Activated CD8-positive, alpha-beta T cell treated with anti-CD3 and anti-CD28 coated beads, Interleukin-2, amount 10 ng/mL, durations not matched to agents 7 days and 5 days (primary cell): Measurements from ENCODE around the gene PPP2R5E. TPM values are rescaled to one million over a fixed set of nuclear protein-coding genes. Genes with fewer than 3 reads are reported as not detected.
"Not testable (repeated sequence)": the region's sequence is repeated elsewhere in the genome, so short reads cannot be mapped to it uniquely, and the experiment has no call there.

ENCODE experiments used
- ATAC-seq: fragments of 150-1000 bp; cut with Tn5 transposase; one replicate; pipeline ENCODE4 v1.10.0; 2021; ENCODE audit warnings: moderate library complexity
- CTCF ChIA-PET: fragments of 350-600 bp; sonication (Branson Sonifier 250); formaldehyde crosslinking; loops from one replicate; lab custom pipeline; 2021; ENCODE audit warnings: antibody characterized with exemption; lab: Charles Lee
- POLR2A ChIA-PET: fragments of 350-600 bp; sonication (Branson Sonifier 250); formaldehyde crosslinking; loops from one replicate; lab custom pipeline; 2021; ENCODE audit warnings: antibody characterized with exemption; lab: Charles Lee
- DNase-seq: peaks from one replicate; pipeline ENCODE4 v3.0.0-alpha.2; 2020
- H3K27ac Mint-ChIP-seq: one replicate; pipeline ENCODE4 v1.8.0; 2021; ENCODE audit warnings: mild to moderate bottlenecking, mixed read lengths
- H3K27me3 Mint-ChIP-seq: one replicate; pipeline ENCODE4 v1.8.0; 2021; ENCODE audit warnings: low read depth, mixed read lengths
- H3K36me3 Mint-ChIP-seq: one replicate; pipeline ENCODE4 v1.8.0; 2021; ENCODE audit warnings: low read depth, mixed read lengths
- H3K4me1 Mint-ChIP-seq: one replicate; pipeline ENCODE4 v1.8.0; 2021; ENCODE audit warnings: low read depth, mixed read lengths
- H3K4me3 Mint-ChIP-seq: one replicate; pipeline ENCODE4 v1.8.0; 2021; ENCODE audit warnings: mild to moderate bottlenecking, mixed read lengths
- H3K9me3 Mint-ChIP-seq: one replicate; pipeline ENCODE4 v1.8.0; 2022; ENCODE audit warnings: mixed read lengths; ENCODE audit not compliant: insufficient read depth
- total RNA-seq, 2 experiments: library from RNA; stranded (reverse); gene quantifications; one replicate each; pipeline ENCODE4 v1.2.3, GENCODE V29; 2021

PPP2R5E gene
- total RNA-seq, 2 experiments from 2014 or later = 49.7 to 50.4 TPM

DNA sequence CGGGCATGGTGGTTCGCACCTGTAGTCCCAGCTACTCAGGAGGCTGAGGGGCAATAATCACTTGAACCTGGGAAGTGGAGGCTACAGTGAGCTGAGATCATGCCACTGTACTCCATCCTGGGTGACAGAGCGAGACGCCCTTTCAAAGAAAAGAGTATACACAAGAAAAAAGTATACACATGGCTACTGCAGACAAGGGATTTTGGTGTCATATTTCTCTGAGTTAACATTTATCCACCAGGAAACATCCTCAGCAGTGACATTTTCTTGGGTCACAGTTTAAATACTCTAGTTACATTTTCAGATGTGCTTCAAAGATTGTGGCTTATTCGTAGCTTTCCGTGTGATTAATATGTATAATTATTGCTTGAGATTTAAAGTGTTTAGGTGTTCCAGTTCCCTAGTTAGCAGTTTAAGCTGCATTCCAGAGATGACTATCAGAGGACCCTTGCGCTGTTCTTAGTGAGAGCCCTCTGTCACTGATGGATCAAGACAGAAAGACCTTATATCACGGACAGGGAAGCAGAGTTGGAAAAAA is 4.7 kb upstream of the PPP2R5E start:
- Mint-ChIP-seq H3K9me3 (no peaks in the 10 kb centered on the region), H3K27ac (no peak overlapping the region), H3K4me3 (no peak overlapping the region), H3K27me3 (peaks cover 4% of the 10 kb centered on the region), H3K36me3 (no peaks in the 10 kb centered on the region), H3K4me1 (peaks cover 12% of the 10 kb centered on the region)
- no peak for DNase-seq
- ChIA-PET POLR2A (no interaction called here), CTCF (interaction anchor here (1.0 kb wide), 1 partner anchor 168 kb away, joined by 5 read pairs; no protein-coding TSS in a partner anchor)
- no peak for ATAC-seq

DNA sequence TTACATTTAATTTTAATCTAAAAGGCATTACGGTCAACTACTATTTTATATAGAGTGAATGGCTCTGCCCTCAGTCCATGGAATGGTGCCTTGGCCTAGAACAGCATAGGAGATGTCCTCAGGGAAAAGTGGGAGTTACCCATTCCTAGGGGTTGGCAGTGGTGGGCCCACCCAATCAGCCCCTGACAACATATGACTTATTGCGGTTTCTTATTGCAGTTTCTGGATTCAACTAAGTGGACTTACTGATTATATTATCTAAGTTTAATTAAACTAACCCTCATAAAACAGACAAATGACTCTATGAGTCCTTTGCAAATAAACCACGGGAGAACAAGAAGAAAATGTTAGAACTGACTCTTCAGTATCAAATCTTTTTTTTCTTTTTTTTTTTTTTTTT is 2.3 kb upstream of the PPP2R5E start:
- Mint-ChIP-seq H3K9me3 (no peaks in the 10 kb centered on the region), H3K27me3 (peaks cover 3% of the 10 kb centered on the region), H3K4me3 (no peak overlapping the region), H3K36me3 (peaks cover 13% of the 10 kb centered on the region), H3K27ac (no peak overlapping the region), H3K4me1 (peaks cover 26% of the 10 kb centered on the region)
- CTCF ChIA-PET = no interaction called here
- DNase-seq (no peak), ATAC-seq (no peak)
- POLR2A ChIA-PET = no interaction called here

DNA sequence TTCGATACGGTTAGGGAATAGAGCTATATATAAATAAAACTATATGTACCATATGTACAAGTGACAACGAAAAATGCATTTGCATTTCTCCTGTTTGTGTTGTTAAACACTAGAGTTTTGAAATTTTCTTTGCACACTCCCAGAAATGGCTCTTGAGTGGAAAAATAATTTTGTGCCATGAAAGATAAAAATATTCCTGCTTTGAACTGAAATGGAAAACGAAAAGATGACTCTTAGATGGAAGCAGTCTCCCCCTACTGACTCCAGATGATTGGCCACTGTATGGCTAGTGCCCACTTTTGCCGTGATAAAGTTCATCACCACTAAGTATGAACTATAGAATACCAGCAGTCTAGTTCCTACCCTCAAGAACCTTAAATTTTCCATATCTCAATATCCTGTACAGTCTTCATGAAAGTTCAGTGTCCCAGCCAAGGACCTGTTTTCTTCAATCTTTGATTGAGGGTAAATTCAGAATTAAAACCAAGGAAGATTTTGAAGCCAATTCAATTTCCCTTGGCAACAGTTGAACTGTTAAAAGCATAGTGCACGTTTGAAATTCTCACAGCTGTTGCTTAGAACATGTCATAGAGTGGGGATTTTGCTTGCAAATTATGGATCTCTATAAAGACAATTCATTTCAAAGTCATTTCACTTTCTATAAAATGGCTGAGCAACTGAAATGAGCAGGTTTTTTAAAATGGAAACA is 1.6 kb upstream of the PPP2R5E start:
- no peak for DNase-seq
- Mint-ChIP-seq H3K36me3 (peaks cover 13% of the 10 kb centered on the region), H3K27ac (no peak overlapping the region), H3K4me1 (peaks cover 26% of the 10 kb centered on the region), H3K9me3 (no peaks in the 10 kb centered on the region), H3K4me3 (peak overlapping the region; percentile 91), H3K27me3 (peaks cover 3% of the 10 kb centered on the region)
- no peak for ATAC-seq
- ChIA-PET POLR2A (interaction anchor here (1.3 to 1.6 kb wide), 2 partner anchors 97 to 157 kb away, joined by 3 to 13 read pairs; partner anchors contain the start of gene WDR89), CTCF (interaction anchor here (1.3 to 4.6 kb wide), 2 partner anchors 43 to 155 kb away, joined by 3 to 33 read pairs; no protein-coding TSS in a partner anchor)

DNA sequence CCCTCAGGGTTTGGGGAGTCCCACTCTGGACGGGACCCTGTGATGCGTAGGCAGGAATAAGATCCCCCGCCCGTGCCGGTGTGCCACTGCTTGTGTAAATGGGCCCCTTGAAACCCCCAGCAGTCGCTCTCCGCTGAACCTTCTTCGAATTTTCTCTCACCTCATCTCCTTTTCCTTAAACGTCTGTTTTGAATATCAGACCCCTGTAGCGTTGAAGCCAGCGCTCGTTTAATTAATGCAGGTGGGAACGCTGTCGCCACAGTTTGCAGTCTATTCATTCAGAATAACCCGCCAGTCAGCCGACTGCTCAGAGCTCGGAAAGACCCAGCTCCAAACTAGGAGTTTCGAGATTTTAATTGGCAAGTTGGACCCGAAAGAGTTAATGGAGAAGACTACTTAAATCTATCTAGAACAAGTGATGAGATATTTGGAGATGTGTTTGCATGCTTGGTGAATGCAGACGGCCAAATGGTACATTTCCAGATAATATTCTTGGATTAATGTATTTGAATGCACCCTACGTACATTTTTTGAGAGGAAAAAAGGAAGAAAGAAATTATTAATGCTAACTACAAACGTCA is 739 bp upstream of the PPP2R5E start:
- Mint-ChIP-seq H3K27me3 (peaks cover 3% of the 10 kb centered on the region), H3K4me3 (peak overlapping the region; percentile 91), H3K4me1 (peaks cover 33% of the 10 kb centered on the region), H3K27ac (peak overlapping the region; percentile 82), H3K9me3 (no peaks in the 10 kb centered on the region), H3K36me3 (peaks cover 21% of the 10 kb centered on the region)
- ChIA-PET POLR2A (interaction anchor here (0.6 to 1.6 kb wide), 11 partner anchors 16 to 890 kb away, joined by 3 to 13 read pairs (median 4); partner anchors contain the start of gene WDR89), CTCF (interaction anchor here (1.1 to 4.6 kb wide), 4 partner anchors 19 to 226 kb away, joined by 3 to 33 read pairs (median 4); no protein-coding TSS in a partner anchor)
- DNase-seq (no peak), ATAC-seq (no peak)

DNA sequence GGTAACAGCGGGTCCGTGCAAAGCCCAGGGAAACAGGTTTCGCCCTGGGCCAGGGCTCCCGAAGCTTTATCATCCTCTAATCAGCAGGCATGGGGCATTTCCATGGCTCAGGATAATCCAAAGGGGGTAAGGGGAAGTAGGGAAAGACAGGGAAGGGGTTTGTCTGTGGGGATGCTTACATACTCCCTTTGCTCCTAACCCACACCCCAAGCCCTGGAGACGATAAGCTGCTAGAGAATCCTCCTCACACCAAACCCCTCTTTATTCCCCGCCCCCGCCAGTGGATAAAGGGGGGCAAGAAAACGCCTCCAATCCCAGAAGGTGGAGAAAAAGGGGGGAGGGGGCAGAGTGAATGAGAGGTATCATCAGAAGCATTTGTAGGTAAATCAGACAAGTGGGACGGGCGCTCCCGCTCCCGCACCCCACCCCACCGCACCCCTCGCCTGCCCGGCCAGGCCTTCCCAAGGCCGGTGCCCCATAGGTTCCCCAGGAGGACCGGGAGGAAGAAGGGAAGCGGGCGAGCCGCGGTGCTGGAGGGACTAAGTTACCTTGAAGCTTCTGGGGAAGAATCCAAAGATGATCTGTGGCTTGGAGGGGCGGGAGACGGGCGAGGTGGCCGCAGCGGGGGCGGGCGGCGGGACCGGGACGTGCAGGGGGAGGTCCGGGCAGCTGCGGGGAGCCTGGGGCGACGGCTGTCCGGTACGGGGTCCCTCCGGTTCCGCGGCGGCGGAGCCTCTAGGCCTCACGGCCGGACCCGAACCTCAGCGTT is 762 bp downstream of the PPP2R5E start:
- ATAC-seq (no peak), DNase-seq (peak; percentile 26)
- Mint-ChIP-seq H3K36me3 (peaks cover 27% of the 10 kb centered on the region), H3K9me3 (no peaks in the 10 kb centered on the region), H3K4me1 (peaks cover 33% of the 10 kb centered on the region), H3K27ac (peak overlapping the region; percentile 82), H3K4me3 (peak overlapping the region; percentile 91), H3K27me3 (peaks cover 2% of the 10 kb centered on the region)
- CTCF ChIA-PET = interaction anchor here (1.5 to 4.6 kb wide), 3 partner anchors 18 to 153 kb away, joined by 3 to 33 read pairs (median 4); no protein-coding TSS in a partner anchor
- POLR2A ChIA-PET = interaction anchor here (0.6 to 1.3 kb wide), 4 partner anchors 32 to 796 kb away, joined by 3 to 6 read pairs (median 4); no protein-coding TSS in a partner anchor

DNA sequence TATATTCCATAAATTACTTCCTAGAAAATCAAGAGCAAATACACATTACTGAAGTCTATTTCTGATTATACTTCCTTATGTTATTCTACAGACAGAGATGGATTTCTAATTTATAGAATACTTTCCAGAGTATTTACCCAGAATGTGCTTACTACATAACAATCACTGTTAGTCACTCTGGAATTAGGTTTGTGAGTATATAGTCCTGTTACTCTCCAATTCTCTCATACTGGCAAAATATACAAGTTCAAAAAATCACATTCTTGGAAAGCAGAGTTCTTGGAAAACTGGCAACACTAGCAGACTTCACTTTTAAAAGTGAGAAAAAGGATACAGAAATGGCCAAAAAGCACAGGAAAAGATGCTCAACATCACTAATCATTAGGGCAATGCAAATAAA is 7.3 kb downstream of the PPP2R5E start:
- no peaks in the 10 kb centered on the region for H3K27me3 Mint-ChIP-seq
- DNase-seq (no peak), ATAC-seq (no peak)
- ChIA-PET CTCF (no interaction called here), POLR2A (no interaction called here)
- peaks cover 17% of the 10 kb centered on the region for H3K4me1 Mint-ChIP-seq
- no peak overlapping the region for H3K27ac Mint-ChIP-seq
- H3K36me3 Mint-ChIP-seq = peaks cover 66% of the 10 kb centered on the region
- no peaks in the 10 kb centered on the region for H3K9me3 Mint-ChIP-seq
- H3K4me3 Mint-ChIP-seq = no peak overlapping the region

DNA sequence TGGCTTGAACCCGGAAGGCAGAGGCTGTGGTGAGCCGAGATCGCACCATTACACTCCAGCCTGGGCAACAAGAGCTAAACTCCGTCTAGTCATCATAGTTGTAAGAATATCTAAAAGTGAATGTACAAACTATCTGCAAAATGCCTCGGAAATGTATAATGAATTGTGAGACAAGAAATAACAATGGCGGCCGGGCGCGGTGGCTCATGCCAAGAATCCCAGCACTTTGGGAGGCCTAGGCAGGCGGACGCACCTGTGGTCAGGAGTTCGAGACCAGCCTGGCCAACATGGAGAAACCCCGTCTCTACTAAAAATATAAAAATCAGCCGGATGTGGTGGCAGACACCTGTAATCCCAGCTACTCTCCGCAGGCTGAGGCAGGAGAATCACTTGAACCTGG is 9.7 kb downstream of the PPP2R5E start:
- Mint-ChIP-seq H3K9me3 (no peaks in the 10 kb centered on the region), H3K27ac (no peak overlapping the region), H3K36me3 (peaks cover 62% of the 10 kb centered on the region), H3K4me3 (no peak overlapping the region), H3K4me1 (peaks cover 10% of the 10 kb centered on the region), H3K27me3 (no peaks in the 10 kb centered on the region)
- POLR2A ChIA-PET = no interaction called here
- ATAC-seq (no peak), DNase-seq (no peak)
- CTCF ChIA-PET = no interaction called here

DNA sequence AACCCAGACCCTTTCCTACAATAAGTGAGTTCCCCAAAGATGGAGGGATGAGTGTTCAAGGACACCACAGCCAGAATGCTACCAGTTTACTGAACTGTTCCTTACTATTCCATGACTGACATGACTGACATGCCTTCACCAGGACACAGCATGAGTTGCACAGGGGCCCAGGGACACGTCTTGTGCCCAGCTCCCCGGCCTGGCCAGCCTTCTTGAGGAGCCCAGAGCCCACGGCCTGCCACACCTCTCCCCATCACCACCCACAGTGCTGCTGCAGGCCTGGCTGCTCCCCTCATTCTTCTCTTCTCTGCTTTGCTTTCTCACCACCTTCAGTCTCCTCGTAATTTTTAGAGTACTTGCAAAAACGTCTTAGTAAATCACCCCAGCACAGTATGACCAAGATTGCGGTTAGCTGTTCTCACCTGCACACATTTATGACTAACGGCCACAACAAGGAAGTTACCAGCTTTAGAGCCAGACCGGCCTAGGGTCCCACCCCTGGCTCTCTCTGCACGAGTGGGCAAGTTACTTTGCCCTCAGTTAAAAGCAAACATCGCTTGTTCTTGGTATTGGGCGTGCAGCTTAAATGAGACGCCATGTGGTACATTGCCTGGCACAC is 18.5 kb downstream of the PPP2R5E start:
- Mint-ChIP-seq H3K27ac (peak overlapping the region; percentile 37), H3K4me1 (peaks cover 17% of the 10 kb centered on the region), H3K36me3 (peaks cover 33% of the 10 kb centered on the region), H3K27me3 (no peaks in the 10 kb centered on the region), H3K9me3 (no peaks in the 10 kb centered on the region), H3K4me3 (no peak overlapping the region)
- DNase-seq = peak; percentile 32
- ChIA-PET POLR2A (interaction anchor here (1.0 kb wide), 1 partner anchor 19 kb away, joined by 4 read pairs; the partner anchor contains the start of gene PPP2R5E), CTCF (interaction anchor here (1.1 to 2.0 kb wide), 2 partner anchors 15 to 19 kb away, joined by 3 to 4 read pairs; partner anchors contain the start of gene PPP2R5E)
- peak; percentile 76 for ATAC-seq

DNA sequence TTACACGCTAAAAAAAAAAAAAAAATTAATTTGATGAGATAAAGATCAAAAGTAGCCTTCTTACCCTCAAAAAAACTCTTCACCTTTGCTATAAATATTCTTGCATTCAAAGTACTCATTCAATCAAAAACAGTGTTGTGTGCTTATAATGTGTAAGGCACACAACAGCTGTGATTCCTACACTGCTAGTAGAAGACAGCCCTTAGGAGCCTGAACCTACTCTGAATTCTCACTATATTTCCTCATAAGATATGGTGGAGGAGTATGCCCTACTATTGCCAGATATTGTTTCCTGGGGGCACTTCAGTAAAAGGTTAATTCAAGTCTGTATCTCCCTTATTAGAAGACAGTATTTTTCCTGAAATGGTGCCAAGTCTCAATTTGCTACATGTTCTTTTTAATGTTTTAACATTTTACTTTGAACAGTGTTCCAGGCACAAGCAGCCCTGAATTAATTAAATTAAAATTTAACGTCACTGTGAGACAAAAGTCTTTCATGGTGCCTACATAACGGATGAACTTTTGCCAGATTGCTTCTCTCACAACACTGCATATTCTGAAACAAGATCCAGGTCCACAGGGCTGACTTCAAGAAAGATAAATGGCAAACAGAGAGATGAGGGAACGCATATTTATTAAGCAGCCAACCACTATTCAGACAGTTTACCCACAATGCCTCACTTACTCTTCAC is 19.3 kb downstream of the PPP2R5E start:
- H3K4me3 Mint-ChIP-seq = no peak overlapping the region
- POLR2A ChIA-PET = no interaction called here
- H3K9me3 Mint-ChIP-seq = no peaks in the 10 kb centered on the region

DNA sequence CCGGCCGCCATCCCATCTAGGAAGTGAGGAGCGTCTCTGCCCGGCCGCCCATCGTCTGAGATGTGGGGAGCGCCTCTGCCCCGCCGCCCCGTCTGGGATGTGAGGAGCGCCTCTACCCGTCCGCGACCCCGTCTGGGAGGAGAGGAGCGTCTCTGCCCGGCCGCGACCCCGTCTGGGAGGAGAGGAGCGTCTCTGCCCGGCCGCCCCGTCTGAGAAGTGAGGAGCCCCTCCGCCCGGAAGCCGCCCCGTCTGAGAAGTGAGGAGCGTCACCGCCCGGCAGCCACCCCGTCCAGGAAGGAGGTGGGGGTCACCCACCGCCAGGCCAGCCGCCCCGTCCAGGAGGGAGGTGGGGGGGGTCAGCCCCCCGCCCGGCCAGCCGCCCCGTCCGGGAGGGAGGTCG is 20.7 kb downstream of the PPP2R5E start:
- H3K9me3 Mint-ChIP-seq, CTCF ChIA-PET, ATAC-seq, H3K27ac Mint-ChIP-seq, H3K27me3 Mint-ChIP-seq, H3K4me3 Mint-ChIP-seq, DNase-seq, POLR2A ChIA-PET: not testable (repeated sequence)
- H3K36me3 Mint-ChIP-seq = peaks cover 31% of the 10 kb centered on the region
- H3K4me1 Mint-ChIP-seq = peaks cover 17% of the 10 kb centered on the region

More for the DNA sequence above, 19.3 kb downstream of the PPP2R5E start:
- DNase-seq (no peak), ATAC-seq (no peak)
- Mint-ChIP-seq H3K27me3 (no peaks in the 10 kb centered on the region), H3K4me1 (peaks cover 17% of the 10 kb centered on the region), H3K27ac (no peak overlapping the region), H3K36me3 (peaks cover 31% of the 10 kb centered on the region)
- CTCF ChIA-PET = interaction anchor here (2.0 kb wide), 1 partner anchor 19 kb away, joined by 4 read pairs; the partner anchor contains the start of gene PPP2R5E
